DOHH2 (cell line): ENCODE measurements around the gene MBNL3.

Experiments used
- H3F3A ChIP-seq: fragments of 200-600 bp; sonication (generic), shearing (Covaris generic); 2 replicates; pipeline ENCODE4 v1.6.0; 2016; ENCODE audit warnings: antibody characterized with exemption, mild to moderate bottlenecking; ENCODE audit not compliant: control insufficient read depth, insufficient read depth
- H3K27ac ChIP-seq: fragments of 200-600 bp; sonication (generic); 2 replicates; pipeline ENCODE4 v1.5.1; 2014; ENCODE audit warnings: low read depth, mild to moderate bottlenecking, low read length, moderate library complexity
- H3K27me3 ChIP-seq: fragments of 200-600 bp; sonication (generic); 2 replicates; pipeline ENCODE4 v1.6.1; 2014; ENCODE audit warnings: mild to moderate bottlenecking, low read length, mixed read lengths; ENCODE audit not compliant: control insufficient read depth
- H3K36me3 ChIP-seq: fragments of 200-600 bp; sonication (generic); 2 replicates; pipeline ENCODE4 v1.6.1; 2014; ENCODE audit warnings: mild to moderate bottlenecking, low read length, moderate library complexity, mixed read lengths; ENCODE audit not compliant: control insufficient read depth
- H3K4me1 ChIP-seq: fragments of 200-600 bp; sonication (generic); 2 replicates; pipeline ENCODE4 v1.6.1; 2014; ENCODE audit warnings: mild to moderate bottlenecking, low read length, mixed read lengths; ENCODE audit not compliant: control insufficient read depth
- H3K4me2 ChIP-seq: fragments of 200-600 bp; sonication (generic); 2 replicates; pipeline ENCODE4 v1.6.0; 2014; ENCODE audit warnings: mild to moderate bottlenecking, low read length, moderate library complexity
- H3K4me3 ChIP-seq: fragments of 200-600 bp; sonication (generic); 2 replicates; pipeline ENCODE4 v1.5.1; 2014; ENCODE audit warnings: mild to moderate bottlenecking, low read length, mixed read lengths
- H3K79me2 ChIP-seq: fragments of 200-600 bp; sonication (generic); 2 replicates; pipeline ENCODE4 v1.6.1; 2014; ENCODE audit warnings: mild to moderate bottlenecking, low read length, mixed read lengths; ENCODE audit not compliant: control insufficient read depth
- H3K9me2 ChIP-seq: fragments of 200-600 bp; sonication (generic); replicated peaks from 2 replicates; pipeline ENCODE4 v1.6.1; 2014; ENCODE audit warnings: mild to moderate bottlenecking, low read length, mixed read lengths; ENCODE audit not compliant: control insufficient read depth
- H3K9me3 ChIP-seq: fragments of 200-600 bp; sonication (generic); 2 replicates; pipeline ENCODE4 v1.6.1; 2014; ENCODE audit warnings: antibody characterized with exemption, low read length, mixed read lengths; ENCODE audit not compliant: control insufficient read depth, insufficient read depth
- H4K20me1 ChIP-seq: fragments of 200-600 bp; sonication (generic); 2 replicates; pipeline ENCODE4 v1.6.0; 2014; ENCODE audit warnings: low read depth, mild to moderate bottlenecking, antibody characterized with exemption, low read length, moderate library complexity; ENCODE audit not compliant: control insufficient read depth, insufficient read depth
- EZH2phosphoT487 ChIP-seq: fragments of 200-600 bp; sonication (generic); IDR thresholded peaks from 2 replicates; pipeline ENCODE4 v1.6.1; 2017; ENCODE audit warnings: borderline replicate concordance, mild to moderate bottlenecking, antibody characterized with exemption, low read length, moderate library complexity, mixed read lengths
- TF ChIP-seq, protein P1 (sequence below): fragments of 200-600 bp; sonication (generic); IDR thresholded peaks from one replicate; pipeline ENCODE4 v1.5.1; 2014; ENCODE audit warnings: antibody characterized with exemption, mild to moderate bottlenecking, low read depth, low read length; ENCODE audit not compliant: poor library complexity, severe bottlenecking

Gene MBNL3

DNA sequence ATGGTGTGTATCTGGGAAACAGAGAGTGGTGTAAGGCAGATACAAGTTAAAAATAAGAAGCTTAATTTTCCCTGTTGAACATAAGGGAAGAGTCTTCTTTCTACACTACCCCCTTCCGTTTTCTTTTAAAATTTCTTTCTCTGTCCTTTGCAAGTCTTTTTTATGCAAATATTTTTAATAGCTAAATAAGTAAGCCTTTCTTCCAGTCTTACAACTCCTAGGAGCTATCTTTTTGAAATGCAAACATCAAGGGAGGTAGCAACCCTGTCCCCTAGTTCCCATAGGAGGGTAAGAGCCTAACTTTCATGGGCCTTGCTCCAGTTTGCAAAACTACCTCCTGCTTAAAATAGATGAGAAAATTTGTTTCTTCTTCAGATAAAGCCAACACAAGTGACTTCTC lies 121.5 kb downstream of the MBNL3 start:
- no peak overlapping the region for H3K4me3 ChIP-seq
- TF ChIP-seq, protein P1, sequence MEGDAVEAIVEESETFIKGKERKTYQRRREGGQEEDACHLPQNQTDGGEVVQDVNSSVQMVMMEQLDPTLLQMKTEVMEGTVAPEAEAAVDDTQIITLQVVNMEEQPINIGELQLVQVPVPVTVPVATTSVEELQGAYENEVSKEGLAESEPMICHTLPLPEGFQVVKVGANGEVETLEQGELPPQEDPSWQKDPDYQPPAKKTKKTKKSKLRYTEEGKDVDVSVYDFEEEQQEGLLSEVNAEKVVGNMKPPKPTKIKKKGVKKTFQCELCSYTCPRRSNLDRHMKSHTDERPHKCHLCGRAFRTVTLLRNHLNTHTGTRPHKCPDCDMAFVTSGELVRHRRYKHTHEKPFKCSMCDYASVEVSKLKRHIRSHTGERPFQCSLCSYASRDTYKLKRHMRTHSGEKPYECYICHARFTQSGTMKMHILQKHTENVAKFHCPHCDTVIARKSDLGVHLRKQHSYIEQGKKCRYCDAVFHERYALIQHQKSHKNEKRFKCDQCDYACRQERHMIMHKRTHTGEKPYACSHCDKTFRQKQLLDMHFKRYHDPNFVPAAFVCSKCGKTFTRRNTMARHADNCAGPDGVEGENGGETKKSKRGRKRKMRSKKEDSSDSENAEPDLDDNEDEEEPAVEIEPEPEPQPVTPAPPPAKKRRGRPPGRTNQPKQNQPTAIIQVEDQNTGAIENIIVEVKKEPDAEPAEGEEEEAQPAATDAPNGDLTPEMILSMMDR: no peak
- TF ChIP-seq EZH2phosphoT487: no peak
- no peaks in the 10 kb centered on the region for H3K4me1 ChIP-seq
- H3K4me2 ChIP-seq: no peak overlapping the region
- no peaks in the 10 kb centered on the region for H3K27me3 ChIP-seq
- no peaks in the 10 kb centered on the region for H3K9me2 ChIP-seq
- no peaks in the 10 kb centered on the region for H3K9me3 ChIP-seq
- no peaks in the 10 kb centered on the region for H3K36me3 ChIP-seq
- H3F3A ChIP-seq: no peaks in the 10 kb centered on the region
- H3K79me2 ChIP-seq: no peaks in the 10 kb centered on the region
- no peaks in the 10 kb centered on the region for H4K20me1 ChIP-seq
- H3K27ac ChIP-seq: no peak overlapping the region

DNA sequence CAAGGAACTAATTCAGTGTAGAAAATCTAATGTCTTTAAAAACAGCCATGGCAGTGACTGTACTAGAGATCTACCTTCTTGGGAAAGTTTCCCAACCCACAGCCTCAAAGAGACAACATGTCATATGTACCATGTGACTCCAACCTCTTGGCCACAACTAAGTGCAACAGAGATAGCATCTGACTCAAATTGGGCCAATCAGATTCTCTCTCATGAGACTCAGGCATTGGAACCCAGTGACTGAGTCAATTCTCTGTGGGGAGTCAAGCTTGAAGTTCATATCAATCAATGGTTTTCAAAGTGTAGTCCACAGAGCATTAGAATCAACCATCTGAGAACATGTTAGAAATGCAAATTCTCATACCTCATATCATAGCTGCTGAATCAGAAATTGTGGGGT lies 123.3 kb downstream of the MBNL3 start:
- Histone ChIP-seq H3K4me1 (no peaks in the 10 kb centered on the region), H3K27me3 (no peaks in the 10 kb centered on the region), H3K9me2 (no peaks in the 10 kb centered on the region), H3K27ac (no peak overlapping the region), H4K20me1 (no peaks in the 10 kb centered on the region), H3K4me3 (no peak overlapping the region), H3K79me2 (no peaks in the 10 kb centered on the region), H3K36me3 (no peaks in the 10 kb centered on the region), H3K9me3 (no peaks in the 10 kb centered on the region), H3K4me2 (no peak overlapping the region), H3F3A (no peaks in the 10 kb centered on the region)
- TF ChIP-seq, protein P1: no peak
- TF ChIP-seq EZH2phosphoT487: no peak

DNA sequence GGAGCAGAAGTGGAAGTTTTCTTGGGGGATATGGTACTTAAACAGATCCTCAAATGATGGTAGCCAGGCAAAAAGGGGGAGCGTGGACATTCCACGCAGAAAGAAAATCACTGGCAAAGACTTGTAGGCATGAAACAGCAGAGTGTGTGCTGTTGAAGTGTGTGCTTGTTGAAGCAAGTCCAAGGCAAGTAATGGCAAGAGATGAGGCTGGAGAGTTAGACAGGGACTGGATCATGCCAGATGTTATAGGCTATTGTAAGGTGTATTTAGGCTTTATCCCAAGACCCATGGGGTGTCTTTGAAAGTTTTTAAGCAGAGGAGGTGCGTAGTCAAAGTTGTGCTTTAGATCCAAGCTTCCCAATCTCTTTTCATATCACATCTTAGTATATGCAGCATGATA lies 124.5 kb downstream of the MBNL3 start:
- Histone ChIP-seq H3K4me1 (no peaks in the 10 kb centered on the region), H3K9me2 (no peaks in the 10 kb centered on the region), H3K9me3 (no peaks in the 10 kb centered on the region), H3K79me2 (no peaks in the 10 kb centered on the region), H3K27me3 (no peaks in the 10 kb centered on the region), H3F3A (no peaks in the 10 kb centered on the region), H3K4me3 (no peak overlapping the region), H4K20me1 (no peaks in the 10 kb centered on the region), H3K4me2 (no peak overlapping the region), H3K27ac (no peak overlapping the region), H3K36me3 (no peaks in the 10 kb centered on the region)
- TF ChIP-seq, protein P1: no peak
- TF ChIP-seq EZH2phosphoT487: no peak

DNA sequence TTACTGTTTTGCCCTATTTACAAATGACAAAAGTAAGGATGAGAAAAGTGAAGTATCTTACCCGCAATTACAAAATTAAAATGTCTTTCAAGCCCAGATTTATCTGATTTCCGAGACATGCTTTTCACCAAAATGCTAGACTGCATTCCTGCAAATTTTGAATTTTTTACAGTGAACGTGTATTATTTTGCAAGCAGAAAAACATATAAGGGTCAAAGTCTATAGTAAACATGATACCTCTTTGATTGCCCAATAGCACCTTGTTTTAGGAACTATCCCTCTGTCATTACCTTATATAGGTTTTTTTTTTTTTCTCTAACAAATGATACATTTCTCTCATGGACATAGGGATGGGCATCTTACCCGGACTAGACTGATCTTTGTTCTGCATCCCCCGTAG lies 135.4 kb downstream of the MBNL3 start:
- H3K27me3 ChIP-seq: no peaks in the 10 kb centered on the region
- no peaks in the 10 kb centered on the region for H3K36me3 ChIP-seq
- no peaks in the 10 kb centered on the region for H3K9me2 ChIP-seq
- no peaks in the 10 kb centered on the region for H3K9me3 ChIP-seq
- H3F3A ChIP-seq: no peaks in the 10 kb centered on the region
- H3K4me1 ChIP-seq: no peaks in the 10 kb centered on the region
- no peak overlapping the region for H3K27ac ChIP-seq
- H3K4me3 ChIP-seq: no peak overlapping the region
- H3K79me2 ChIP-seq: no peaks in the 10 kb centered on the region
- no peaks in the 10 kb centered on the region for H4K20me1 ChIP-seq
- no peak overlapping the region for H3K4me2 ChIP-seq
- TF ChIP-seq, protein P1: no peak
- no peak for TF ChIP-seq EZH2phosphoT487
